22Rv1 (cell line): ENCODE measurements around the gene C19orf25.

Source experiments
- ZFX ChIP-seq: fragments of 450-650 bp; IDR thresholded peaks from 2 replicates; pipeline ENCODE4 v1.6.1; 2017; ENCODE audit warnings: antibody characterized with exemption, borderline replicate concordance
- TF ChIP-seq, protein P1 (sequence below): fragments of 450-650 bp; IDR thresholded peaks from 2 replicates; pipeline ENCODE4 v1.5.1; 2017; ENCODE audit warnings: mild to moderate bottlenecking

DNA sequence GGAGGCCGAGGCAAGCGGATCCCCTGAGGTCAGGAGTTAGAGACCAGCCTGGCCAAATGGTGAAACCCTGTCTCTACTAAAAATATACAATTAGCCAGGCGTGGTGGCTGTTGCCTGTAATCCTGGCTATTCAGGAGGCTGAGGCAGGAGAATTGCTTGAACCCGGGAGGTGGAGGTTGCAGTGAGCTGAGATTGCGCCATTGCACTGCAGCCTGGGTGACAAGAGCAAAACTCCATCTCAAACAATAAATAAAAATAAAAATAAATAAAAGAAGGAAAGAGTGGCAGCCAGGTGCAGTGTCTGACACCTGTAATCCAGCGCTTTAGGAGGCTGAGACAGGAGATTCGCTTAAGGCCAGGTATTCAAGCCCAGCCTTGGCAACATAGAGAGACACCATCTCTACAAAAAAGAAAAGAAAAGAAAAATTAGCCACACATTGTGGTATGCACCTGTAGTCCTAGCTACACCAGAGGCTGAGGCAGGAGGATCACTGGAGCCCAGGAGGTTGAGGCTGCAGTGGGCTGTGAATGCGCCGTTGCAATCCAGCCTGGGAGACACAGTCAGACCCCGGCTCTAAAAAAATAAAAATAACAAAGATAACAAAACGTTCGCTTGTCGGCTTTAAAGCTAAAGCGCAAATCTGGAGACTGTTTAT, 23.5 kb upstream of the C19orf25 start:
- TF ChIP-seq, protein P1, sequence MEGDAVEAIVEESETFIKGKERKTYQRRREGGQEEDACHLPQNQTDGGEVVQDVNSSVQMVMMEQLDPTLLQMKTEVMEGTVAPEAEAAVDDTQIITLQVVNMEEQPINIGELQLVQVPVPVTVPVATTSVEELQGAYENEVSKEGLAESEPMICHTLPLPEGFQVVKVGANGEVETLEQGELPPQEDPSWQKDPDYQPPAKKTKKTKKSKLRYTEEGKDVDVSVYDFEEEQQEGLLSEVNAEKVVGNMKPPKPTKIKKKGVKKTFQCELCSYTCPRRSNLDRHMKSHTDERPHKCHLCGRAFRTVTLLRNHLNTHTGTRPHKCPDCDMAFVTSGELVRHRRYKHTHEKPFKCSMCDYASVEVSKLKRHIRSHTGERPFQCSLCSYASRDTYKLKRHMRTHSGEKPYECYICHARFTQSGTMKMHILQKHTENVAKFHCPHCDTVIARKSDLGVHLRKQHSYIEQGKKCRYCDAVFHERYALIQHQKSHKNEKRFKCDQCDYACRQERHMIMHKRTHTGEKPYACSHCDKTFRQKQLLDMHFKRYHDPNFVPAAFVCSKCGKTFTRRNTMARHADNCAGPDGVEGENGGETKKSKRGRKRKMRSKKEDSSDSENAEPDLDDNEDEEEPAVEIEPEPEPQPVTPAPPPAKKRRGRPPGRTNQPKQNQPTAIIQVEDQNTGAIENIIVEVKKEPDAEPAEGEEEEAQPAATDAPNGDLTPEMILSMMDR, result no peak
- TF ChIP-seq ZFX, result no peak
